K562 (cell line): Measurements from ENCODE around the gene BNC2. TPM values are rescaled to one million over a fixed set of nuclear protein-coding genes. Genes with fewer than 3 reads are reported as not detected.

ENCODE experiments used
- ATAC-seq: fragments of 200-7000 bp; cut with Tn5 transposase; 3 replicates; pipeline ENCODE4 v1.9.1; 2020; ENCODE audit warnings: moderate library complexity
- BruUV-seq: library from RNA; stranded (reverse); fragments of 400-500 nt; replicated peaks from 2 replicates; lab custom pipeline; 2021; lab: Mats Ljungman, UMichigan
- CTCF ChIA-PET: fragments of 300-600 bp; formaldehyde crosslinking; extraction: SDS; loops from one replicate; lab custom pipeline; 2021; ENCODE audit warnings: low intra/inter-chr PET ratio; lab: Yijun Ruan, JAX
- POLR2A ChIA-PET: fragments of 300-600, 350-650 bp; sonication (Branson Sonifier 250); formaldehyde crosslinking; extraction: SDS; loops from one replicate; lab custom pipeline; 2021; ENCODE audit warnings: antibody characterized with exemption, inconsistent platforms; lab: Yijun Ruan, JAX
- DNase-seq, 4 experiments: peaks; one replicate each; pipeline versions ENCODE4 v3.0.0 to v3.0.0-alpha.2; 2011 to 2018; ENCODE audit warnings: low spot score in 3 of 4, mixed read lengths in 3 of 4; ENCODE audit errors: extremely low read depth in 1 of 4
- FAIRE-seq: peaks from 2 replicates; lab custom pipeline; 2011; peaks lifted over from hg19 to GRCh38; lab: Jason Lieb, UNC
- H2AFZ ChIP-seq: 2 replicates; pipeline ENCODE4 v1.6.0; 2011; ENCODE audit warnings: low read depth, low read length, control low read depth, inconsistent platforms
- H3K27ac ChIP-seq: fragments of 200-600 bp; 3 replicates; pipeline ENCODE4 v1.8.0; 2011; ENCODE audit warnings: low read depth, mild to moderate bottlenecking, control low read depth, inconsistent platforms, low read length, moderate library complexity, mixed read lengths; ENCODE audit errors: extremely low read depth
- H3K27me3 ChIP-seq, 2 experiments: fragments of 300-600 bp in 1 of 2; 2 replicates in 1 of 2; 3 replicates in 1 of 2; pipeline versions ENCODE4 v1.6.0 to v1.8.0; 2011; ENCODE audit warnings: inconsistent platforms in 2 of 2, low read length in 2 of 2, mild to moderate bottlenecking in 1 of 2, mixed read lengths in 1 of 2, moderate library complexity in 1 of 2; ENCODE audit not compliant: control insufficient read depth in 2 of 2, insufficient read depth in 2 of 2
- H3K36me3 ChIP-seq: fragments of 300-600 bp; 3 replicates; pipeline ENCODE4 v1.8.0; 2011; ENCODE audit warnings: mild to moderate bottlenecking, low read length, inconsistent platforms; ENCODE audit not compliant: control insufficient read depth, insufficient read depth
- H3K4me1 ChIP-seq, 2 experiments: fragments of 200-600 bp in 1 of 2; replicated peaks in 1 of 2; 2 replicates in 1 of 2; 3 replicates in 1 of 2; pipeline versions ENCODE4 v1.5.1 to v1.8.0; 2011; ENCODE audit warnings: inconsistent platforms in 2 of 2, low read length in 2 of 2, mild to moderate bottlenecking in 1 of 2, mixed read lengths in 1 of 2, moderate library complexity in 1 of 2; ENCODE audit not compliant: control insufficient read depth in 2 of 2, insufficient read depth in 2 of 2
- H3K4me2 ChIP-seq: 2 replicates; pipeline ENCODE4 v1.6.1; 2011; ENCODE audit warnings: low read length, control low read depth, inconsistent platforms, mixed read lengths; ENCODE audit not compliant: insufficient read depth
- H3K4me3 ChIP-seq: fragments of 200-600 bp; sonication (generic), shearing (Covaris generic); 2 replicates; pipeline ENCODE4 v1.5.1; 2016; ENCODE audit warnings: control low read depth, inconsistent platforms
- H3K79me2 ChIP-seq: fragments of 200-600 bp; 3 replicates; pipeline ENCODE4 v1.8.0; 2011; ENCODE audit warnings: low read length, inconsistent platforms; ENCODE audit not compliant: control insufficient read depth, insufficient read depth
- H3K9ac ChIP-seq, 2 experiments: 2 replicates each; pipeline versions ENCODE4 v1.6.0 to v1.6.1; 2011; ENCODE audit warnings: low read depth in 2 of 2, low read length in 2 of 2, control low read depth in 1 of 2, inconsistent platforms in 1 of 2, mild to moderate bottlenecking in 1 of 2, mixed read lengths in 1 of 2; ENCODE audit not compliant: insufficient read depth in 1 of 2
- H3K9me1 ChIP-seq: one replicate; pipeline ENCODE4 v1.6.0; 2011; ENCODE audit warnings: inconsistent platforms, mild to moderate bottlenecking, low read length, moderate library complexity; ENCODE audit not compliant: control insufficient read depth, insufficient read depth
- H3K9me3 ChIP-seq: replicated peaks from 2 replicates; pipeline ENCODE4 v1.5.1; 2011; ENCODE audit warnings: low read depth, low read length, inconsistent platforms; ENCODE audit not compliant: control insufficient read depth, insufficient read depth
- H4K20me1 ChIP-seq: replicated peaks from 2 replicates; pipeline ENCODE4 v1.6.1; 2011; ENCODE audit warnings: low read length, inconsistent platforms, mixed read lengths; ENCODE audit not compliant: control insufficient read depth, insufficient read depth
- HCFC1 ChIP-seq: IDR thresholded peaks from 2 replicates; pipeline ENCODE4 v1.6.1; 2012; ENCODE audit warnings: low read depth, low read length, improper control_type of control experiment
- RB1 ChIP-seq: fragments of 450-650 bp; IDR thresholded peaks from 2 replicates; pipeline ENCODE4 v1.6.1; 2017; ENCODE audit warnings: low read depth, mild to moderate bottlenecking
- RBM15 ChIP-seq: fragments of 200-400 bp; formaldehyde crosslinking; IDR thresholded peaks from 2 replicates; pipeline ENCODE4 v1.6.1; 2018; ENCODE audit warnings: mild to moderate bottlenecking, low read length, moderate library complexity; ENCODE audit not compliant: insufficient read depth
- SLC30A9 ChIP-seq: fragments of 250-450 bp; sonication (Bioruptor Pico); IDR thresholded peaks from 2 replicates; pipeline ENCODE4 v1.8.0; 2022; ENCODE audit warnings: mild to moderate bottlenecking, moderate library complexity
- SRSF1 ChIP-seq: fragments of 200-400 bp; formaldehyde crosslinking; IDR thresholded peaks from 2 replicates; pipeline ENCODE4 v1.6.1; 2017; ENCODE audit warnings: mild to moderate bottlenecking, low read depth, low read length, moderate library complexity
- TAF1 ChIP-seq: IDR thresholded peaks from 2 replicates; pipeline ENCODE4 v1.6.1; 2011; ENCODE audit warnings: mild to moderate bottlenecking, low read length, moderate library complexity; ENCODE audit not compliant: insufficient read depth, control insufficient read depth, severe bottlenecking; ENCODE audit errors: extremely low read depth
- TCF7L2 ChIP-seq: fragments of 150-350 bp; IDR thresholded peaks from 2 replicates; pipeline ENCODE4 v1.6.1; 2016; ENCODE audit warnings: low read depth, mild to moderate bottlenecking, low read length, moderate library complexity
- ZNF24 ChIP-seq: fragments of 450-650 bp; IDR thresholded peaks from 2 replicates; pipeline ENCODE4 v1.6.1; 2016
- ZNF316 ChIP-seq: fragments of 450-650 bp; IDR thresholded peaks from 2 replicates; pipeline ENCODE4 v1.6.1; 2016
- WGBS: fragments of 100-300 bp; shearing (Covaris generic); methylation state at CpG from one replicate; pipeline ENCODE4 v1.1.6; 2016; ENCODE audit warnings: low coverage, mixed read lengths; ENCODE audit not compliant: insufficient coverage; ENCODE audit errors: missing lambda C conversion rate; 5-methylcytosine and 5-hydroxymethylcytosine counted together
- in situ Hi-C: fragments of 300-500 bp; cut with MboI; formaldehyde crosslinking; loops from 4 replicates; pipeline ENCODE4 v1.15.0; 2018; ENCODE audit warnings: inconsistent platforms, mixed read lengths
- intact Hi-C: fragments of 100-400 bp; cut with micrococcal nuclease; formaldehyde crosslinking; loops from 2 replicates; pipeline ENCODE4 v1.14.2; 2022
- polyA plus RNA-seq, 8 experiments: library from polyadenylated mRNA; depleted of rRNA in 4 of 8; stranded (reverse) in 5 of 8; unstranded in 3 of 8; fragments of >200 nt; fragmentation: Nextera tagmentation in 2 of 8; fragmentation: Illumina TruSeq in 1 of 8; extraction: Ambion mirVana in 2 of 8; extraction: Trizol in 1 of 8; gene quantifications; 2 replicates each; pipeline versions ENCODE4 v1.2.1 to v1.2.3, GENCODE V29; 2011 to 2014; ENCODE audit warnings: inconsistent platforms in 1 of 8, missing spikeins in 1 of 8
- total RNA-seq, 7 experiments: library from RNA; depleted of rRNA in 6 of 7; stranded (reverse); fragments of >200 nt in 6 of 7; fragmentation: Illumina TruSeq in 2 of 7; extraction: Trizol in 2 of 7; gene quantifications; 2 replicates each; pipeline versions ENCODE4 v1.2.1 to v1.2.3, GENCODE V29; 2011 to 2021; ENCODE audit warnings: low replicate concordance in 1 of 7
- TF ChIP-seq, protein P1 (sequence below): fragments of 250-450 bp; sonication (Bioruptor Pico); IDR thresholded peaks from 2 replicates; pipeline ENCODE4 v1.8.0; 2021; ENCODE audit warnings: moderate library complexity, mild to moderate bottlenecking, inconsistent platforms
- TF ChIP-seq, protein P2 (sequence below): fragments of 450-650 bp; formaldehyde crosslinking; conservative IDR thresholded peaks from 2 replicates; pipeline ENCODE4 v1.4.0; 2022; ENCODE audit warnings: mild to moderate bottlenecking, missing genetic modification characterization

Gene BNC2
- total and polyA plus RNA-seq, 9 of the 15 experiments (the other 6 are each of a cell fraction or from before 2014, with no cell fraction given) = not detected

DNA sequence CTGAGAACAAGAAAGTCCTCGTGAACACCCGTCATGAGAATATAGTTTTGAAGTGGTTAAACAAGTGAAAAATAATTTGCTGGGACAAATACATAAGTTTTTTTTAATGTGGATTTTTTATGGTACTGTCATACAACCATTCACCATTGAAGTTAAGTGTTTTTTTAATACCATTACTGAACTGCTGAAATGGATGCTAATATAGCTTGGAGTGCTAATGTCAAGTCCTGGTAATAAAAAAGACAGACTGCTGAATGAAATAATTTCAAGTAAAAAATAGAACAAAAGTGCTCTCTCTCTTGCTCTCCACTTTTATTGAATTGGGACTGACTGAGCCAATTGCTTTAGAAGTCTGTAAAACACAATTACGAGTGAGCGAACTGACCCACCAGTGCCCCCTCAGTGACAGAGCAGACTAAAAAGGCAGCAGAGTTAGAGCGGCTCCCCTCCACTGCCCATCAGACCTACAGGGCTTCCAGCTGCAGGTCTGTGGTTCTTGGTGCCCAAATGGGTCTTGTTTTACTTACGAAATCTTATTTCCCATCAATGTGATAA, 442.5 kb downstream of the BNC2 start:
- H3K4me1 ChIP-seq = no peaks in the 10 kb centered on the region
- H3K4me3 ChIP-seq = no peak overlapping the region
- FAIRE-seq = no peak
- H2AFZ ChIP-seq = no peak overlapping the region
- no peaks in the 10 kb centered on the region for H3K9me1 ChIP-seq
- no peak for TF ChIP-seq RBM15
- TF ChIP-seq ZNF24 = no peak
- no peak for TF ChIP-seq TAF1
- TF ChIP-seq, protein P1, sequence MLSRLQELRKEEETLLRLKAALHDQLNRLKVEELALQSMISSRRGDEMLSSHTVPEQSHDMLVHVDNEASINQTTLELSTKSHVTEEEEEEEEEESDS (CRISPR knock-in tag) = no peak
- no peak for TF ChIP-seq SLC30A9 (CRISPR knock-in tag)
- TF ChIP-seq SRSF1 = no peak
- TF ChIP-seq TCF7L2 = no peak
- no peak for TF ChIP-seq ZNF316
- no peak for TF ChIP-seq HCFC1
- TF ChIP-seq, protein P2, sequence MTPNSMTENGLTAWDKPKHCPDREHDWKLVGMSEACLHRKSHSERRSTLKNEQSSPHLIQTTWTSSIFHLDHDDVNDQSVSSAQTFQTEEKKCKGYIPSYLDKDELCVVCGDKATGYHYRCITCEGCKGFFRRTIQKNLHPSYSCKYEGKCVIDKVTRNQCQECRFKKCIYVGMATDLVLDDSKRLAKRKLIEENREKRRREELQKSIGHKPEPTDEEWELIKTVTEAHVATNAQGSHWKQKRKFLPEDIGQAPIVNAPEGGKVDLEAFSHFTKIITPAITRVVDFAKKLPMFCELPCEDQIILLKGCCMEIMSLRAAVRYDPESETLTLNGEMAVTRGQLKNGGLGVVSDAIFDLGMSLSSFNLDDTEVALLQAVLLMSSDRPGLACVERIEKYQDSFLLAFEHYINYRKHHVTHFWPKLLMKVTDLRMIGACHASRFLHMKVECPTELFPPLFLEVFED (CRISPR knock-in tag) = no peak
- no peak for TF ChIP-seq RB1
- H3K9me3 ChIP-seq = no peaks in the 10 kb centered on the region
- H3K27ac ChIP-seq = no peak overlapping the region
- no peak for ATAC-seq
- H3K4me2 ChIP-seq = no peak overlapping the region
- ChIA-PET POLR2A (no interaction called here), CTCF (no interaction called here)
- BruUV-seq = no TSS peak
- DNase-seq = no peak
- 2% methylated on average over 4 of the region's 6 CpGs for WGBS
- H3K36me3 ChIP-seq = no peaks in the 10 kb centered on the region
- no peaks in the 10 kb centered on the region for H4K20me1 ChIP-seq
- no peak overlapping the region for H3K9ac ChIP-seq
- no peaks in the 10 kb centered on the region for H3K27me3 ChIP-seq
- intact Hi-C loops = no loop called here
- in situ Hi-C loops = no loop called here
- H3K79me2 ChIP-seq = no peaks in the 10 kb centered on the region
